Measurements from ENCODE around the gene RBBP9. TPM values are rescaled to one million over a fixed set of nuclear protein-coding genes. Genes with fewer than 3 reads are reported as not detected.

The RBBP9 gene
- polyA plus RNA-seq, 1 donor from 2014 or later, result 34.4 TPM

- Histone ChIP-seq H3K36me3 (ENCODE audit: insufficient read depth, low read length) (peaks cover 6% of the 10 kb centered on the region), H3K27ac (ENCODE audit: low read length) (no peak overlapping the region), H3K9ac (ENCODE audit: low read length) (no peak overlapping the region), H3K9me3 (ENCODE audit: low read length) (no peaks in the 10 kb centered on the region), H3K4me2 (ENCODE audit: low read length) (no peak overlapping the region), H3K27me3 (ENCODE audit: insufficient read depth, low read depth, low read length) (no peaks in the 10 kb centered on the region), H3K9me2 (ENCODE audit: insufficient read depth, low read length) (no peaks in the 10 kb centered on the region), H2AFZ (ENCODE audit: low read depth, low read length) (no peak overlapping the region), H3K4me3 (ENCODE audit: low read length) (no peak overlapping the region), H3F3A (ENCODE audit: insufficient read depth, low read length, poor library complexity, severe bottlenecking) (no peaks in the 10 kb centered on the region), H4K20me1 (ENCODE audit: insufficient read depth) (no peaks in the 10 kb centered on the region), H3K79me2 (replicated peaks; ENCODE audit: insufficient read depth, low read length) (no peaks in the 10 kb centered on the region)
- TF ChIP-seq, protein P1, sequence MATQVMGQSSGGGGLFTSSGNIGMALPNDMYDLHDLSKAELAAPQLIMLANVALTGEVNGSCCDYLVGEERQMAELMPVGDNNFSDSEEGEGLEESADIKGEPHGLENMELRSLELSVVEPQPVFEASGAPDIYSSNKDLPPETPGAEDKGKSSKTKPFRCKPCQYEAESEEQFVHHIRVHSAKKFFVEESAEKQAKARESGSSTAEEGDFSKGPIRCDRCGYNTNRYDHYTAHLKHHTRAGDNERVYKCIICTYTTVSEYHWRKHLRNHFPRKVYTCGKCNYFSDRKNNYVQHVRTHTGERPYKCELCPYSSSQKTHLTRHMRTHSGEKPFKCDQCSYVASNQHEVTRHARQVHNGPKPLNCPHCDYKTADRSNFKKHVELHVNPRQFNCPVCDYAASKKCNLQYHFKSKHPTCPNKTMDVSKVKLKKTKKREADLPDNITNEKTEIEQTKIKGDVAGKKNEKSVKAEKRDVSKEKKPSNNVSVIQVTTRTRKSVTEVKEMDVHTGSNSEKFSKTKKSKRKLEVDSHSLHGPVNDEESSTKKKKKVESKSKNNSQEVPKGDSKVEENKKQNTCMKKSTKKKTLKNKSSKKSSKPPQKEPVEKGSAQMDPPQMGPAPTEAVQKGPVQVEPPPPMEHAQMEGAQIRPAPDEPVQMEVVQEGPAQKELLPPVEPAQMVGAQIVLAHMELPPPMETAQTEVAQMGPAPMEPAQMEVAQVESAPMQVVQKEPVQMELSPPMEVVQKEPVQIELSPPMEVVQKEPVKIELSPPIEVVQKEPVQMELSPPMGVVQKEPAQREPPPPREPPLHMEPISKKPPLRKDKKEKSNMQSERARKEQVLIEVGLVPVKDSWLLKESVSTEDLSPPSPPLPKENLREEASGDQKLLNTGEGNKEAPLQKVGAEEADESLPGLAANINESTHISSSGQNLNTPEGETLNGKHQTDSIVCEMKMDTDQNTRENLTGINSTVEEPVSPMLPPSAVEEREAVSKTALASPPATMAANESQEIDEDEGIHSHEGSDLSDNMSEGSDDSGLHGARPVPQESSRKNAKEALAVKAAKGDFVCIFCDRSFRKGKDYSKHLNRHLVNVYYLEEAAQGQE (IDR thresholded peaks at IDR 0.05; ENCODE audit: borderline replicate concordance), result no peak
- TF ChIP-seq EZH2 (IDR thresholded peaks at IDR 0.05; ENCODE audit: borderline replicate concordance, insufficient read depth, low read length, poor library complexity, severe bottlenecking) (no peak), MXI1 (conservative IDR thresholded peaks at IDR 0.05; ENCODE audit: poor library complexity, severe bottlenecking) (no peak), EP300 (conservative IDR thresholded peaks at IDR 0.05; ENCODE audit: poor library complexity, severe bottlenecking) (no peak), TAF1 (IDR thresholded peaks at IDR 0.05; ENCODE audit: low read depth) (no peak)
Observed at GRCh38 chr20:18533978-18534644, 37.1 kb upstream of the RBBP9 start.

DNA sequence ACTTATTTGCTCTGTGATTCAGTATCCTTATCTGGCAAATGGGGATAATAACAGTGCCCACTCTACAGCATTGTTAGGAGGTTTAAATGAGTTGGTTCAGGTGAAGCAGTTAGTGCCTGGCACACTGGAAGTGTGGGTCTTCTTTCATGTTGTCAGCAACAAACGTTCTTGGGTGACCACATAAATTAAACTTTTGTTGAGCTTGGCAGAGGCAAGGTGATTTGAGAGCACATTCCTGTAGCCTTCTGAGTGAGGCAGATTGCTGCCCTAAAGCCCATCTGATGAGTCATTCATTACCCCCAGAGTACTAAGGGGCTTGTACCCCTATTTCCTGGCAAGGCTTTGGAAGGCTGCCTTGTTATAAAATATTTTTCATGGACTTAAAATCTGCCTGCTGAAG is 36.5 kb upstream of the RBBP9 start:
- no peak overlapping the region for H2AFZ ChIP-seq (ENCODE audit: low read depth, low read length)
- no peaks in the 10 kb centered on the region for H3K27me3 ChIP-seq (ENCODE audit: insufficient read depth, low read depth, low read length)
- peaks cover 6% of the 10 kb centered on the region for H3K36me3 ChIP-seq (ENCODE audit: insufficient read depth, low read length)
- no peak overlapping the region for H3K27ac ChIP-seq (ENCODE audit: low read length)
- H3K4me2 ChIP-seq (ENCODE audit: low read length), result no peak overlapping the region
- H4K20me1 ChIP-seq (ENCODE audit: insufficient read depth), result no peaks in the 10 kb centered on the region
- no peaks in the 10 kb centered on the region for H3K79me2 ChIP-seq (replicated peaks; ENCODE audit: insufficient read depth, low read length)
- no peak for TF ChIP-seq EZH2 (IDR thresholded peaks at IDR 0.05; ENCODE audit: borderline replicate concordance, insufficient read depth, low read length, poor library complexity, severe bottlenecking)
- no peak for TF ChIP-seq TAF1 (IDR thresholded peaks at IDR 0.05; ENCODE audit: low read depth)
- no peak for TF ChIP-seq MXI1 (conservative IDR thresholded peaks at IDR 0.05; ENCODE audit: poor library complexity, severe bottlenecking)
- no peak for TF ChIP-seq SMC3 (conservative IDR thresholded peaks at IDR 0.05; ENCODE audit: poor library complexity)
- TF ChIP-seq, protein P1 (IDR thresholded peaks at IDR 0.05; ENCODE audit: borderline replicate concordance), result no peak
- no peaks in the 10 kb centered on the region for H3K9me2 ChIP-seq (ENCODE audit: insufficient read depth, low read length)
- H3F3A ChIP-seq (ENCODE audit: insufficient read depth, low read length, poor library complexity, severe bottlenecking), result no peaks in the 10 kb centered on the region
- no peak overlapping the region for H3K9ac ChIP-seq (ENCODE audit: low read length)
- H3K9me3 ChIP-seq (ENCODE audit: low read length), result no peaks in the 10 kb centered on the region
- no peak overlapping the region for H3K4me3 ChIP-seq (ENCODE audit: low read length)
